ENCODE results near the gene SOHLH1.
A peak's percentile ranks its signal among the peaks of the same experiment; 100 is the strongest.

The SOHLH1 gene

DNA sequence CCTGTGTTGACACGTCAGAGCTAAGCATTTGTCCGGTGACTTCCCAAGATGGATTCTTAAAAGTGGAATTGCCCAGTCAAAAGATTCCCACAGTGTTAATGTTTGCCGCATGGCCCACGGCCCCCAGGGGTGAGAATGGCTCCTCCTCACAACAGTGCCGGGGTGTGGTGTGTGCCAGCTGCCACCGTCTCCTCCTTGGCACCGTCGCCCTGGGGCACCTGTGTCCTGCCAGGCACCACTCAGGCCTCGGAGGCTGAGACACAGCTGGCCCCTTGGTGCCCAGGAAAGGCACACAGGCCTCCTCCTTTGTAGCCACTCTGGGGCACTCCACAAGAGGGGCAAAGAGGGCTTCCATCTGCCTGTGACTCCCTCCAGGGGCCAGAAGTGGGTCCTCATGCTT, 7.0 kb upstream of the SOHLH1 start:
- H3K27ac ChIP-seq, result no peak overlapping the region
- POLR2A ChIA-PET (ENCODE audit: low non-redundant PET), result no interaction called here
- CTCF ChIA-PET, result interaction anchor here (0.6 to 1.4 kb wide), 2 partner anchors 11 to 643 kb away, joined by 3 to 4 read pairs; no protein-coding TSS in a partner anchor
- TF ChIP-seq, protein P1, sequence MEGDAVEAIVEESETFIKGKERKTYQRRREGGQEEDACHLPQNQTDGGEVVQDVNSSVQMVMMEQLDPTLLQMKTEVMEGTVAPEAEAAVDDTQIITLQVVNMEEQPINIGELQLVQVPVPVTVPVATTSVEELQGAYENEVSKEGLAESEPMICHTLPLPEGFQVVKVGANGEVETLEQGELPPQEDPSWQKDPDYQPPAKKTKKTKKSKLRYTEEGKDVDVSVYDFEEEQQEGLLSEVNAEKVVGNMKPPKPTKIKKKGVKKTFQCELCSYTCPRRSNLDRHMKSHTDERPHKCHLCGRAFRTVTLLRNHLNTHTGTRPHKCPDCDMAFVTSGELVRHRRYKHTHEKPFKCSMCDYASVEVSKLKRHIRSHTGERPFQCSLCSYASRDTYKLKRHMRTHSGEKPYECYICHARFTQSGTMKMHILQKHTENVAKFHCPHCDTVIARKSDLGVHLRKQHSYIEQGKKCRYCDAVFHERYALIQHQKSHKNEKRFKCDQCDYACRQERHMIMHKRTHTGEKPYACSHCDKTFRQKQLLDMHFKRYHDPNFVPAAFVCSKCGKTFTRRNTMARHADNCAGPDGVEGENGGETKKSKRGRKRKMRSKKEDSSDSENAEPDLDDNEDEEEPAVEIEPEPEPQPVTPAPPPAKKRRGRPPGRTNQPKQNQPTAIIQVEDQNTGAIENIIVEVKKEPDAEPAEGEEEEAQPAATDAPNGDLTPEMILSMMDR (conservative IDR thresholded peaks at IDR 0.05; ENCODE audit: low read depth), result no peak
- DNase-seq (ENCODE audit: low spot score), result no peak

DNA sequence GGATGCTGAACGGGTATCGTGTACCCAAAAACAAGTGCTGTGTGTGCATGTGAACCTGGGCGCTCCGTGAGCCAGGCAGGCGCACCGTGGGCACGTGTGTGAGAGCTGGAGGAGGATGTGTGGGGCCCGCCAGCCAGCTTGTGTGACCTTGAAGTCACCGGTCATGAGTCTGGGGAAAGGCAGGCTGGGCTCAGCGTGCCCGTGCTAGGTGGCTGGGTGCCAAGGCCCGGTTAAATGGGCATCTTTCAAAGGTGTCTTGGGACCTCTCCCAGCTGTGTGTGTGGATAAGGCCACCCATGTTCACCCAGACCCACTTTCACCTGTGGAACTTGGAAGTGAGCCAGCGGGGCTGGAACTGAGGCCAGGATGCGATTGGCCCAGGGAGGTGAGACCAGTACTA, 6.1 kb upstream of the SOHLH1 start:
- CTCF ChIA-PET, result no interaction called here
- DNase-seq (ENCODE audit: low spot score), result no peak
- POLR2A ChIA-PET (ENCODE audit: low non-redundant PET), result no interaction called here
- TF ChIP-seq, protein P1 (conservative IDR thresholded peaks at IDR 0.05; ENCODE audit: low read depth), result no peak
- H3K27ac ChIP-seq, result no peak overlapping the region

DNA sequence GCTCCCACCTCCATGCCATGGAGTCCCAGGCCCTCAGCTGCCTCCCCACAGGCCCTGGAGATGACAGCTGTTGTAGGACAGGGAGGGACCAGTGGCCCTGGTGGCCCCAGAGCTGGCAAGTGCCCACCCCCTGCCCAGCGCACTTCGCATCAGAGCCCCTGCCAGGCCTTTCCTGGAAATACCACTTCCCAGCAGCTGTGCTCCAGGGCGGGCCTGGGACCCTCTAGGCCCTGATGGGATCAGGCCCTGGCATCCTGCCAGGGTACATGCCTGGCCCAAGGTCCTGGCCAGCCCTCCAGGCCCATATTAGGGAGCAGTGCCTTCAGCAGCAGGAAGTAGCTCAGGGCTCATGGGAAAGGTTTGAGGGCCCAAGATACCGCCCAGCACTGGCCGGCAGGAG, 5.2 kb upstream of the SOHLH1 start:
- ChIA-PET CTCF (no interaction called here), POLR2A (ENCODE audit: low non-redundant PET) (no interaction called here)
- no peak overlapping the region for H3K27ac ChIP-seq
- DNase-seq (ENCODE audit: low spot score), result no peak
- TF ChIP-seq, protein P1 (conservative IDR thresholded peaks at IDR 0.05; ENCODE audit: low read depth), result no peak

DNA sequence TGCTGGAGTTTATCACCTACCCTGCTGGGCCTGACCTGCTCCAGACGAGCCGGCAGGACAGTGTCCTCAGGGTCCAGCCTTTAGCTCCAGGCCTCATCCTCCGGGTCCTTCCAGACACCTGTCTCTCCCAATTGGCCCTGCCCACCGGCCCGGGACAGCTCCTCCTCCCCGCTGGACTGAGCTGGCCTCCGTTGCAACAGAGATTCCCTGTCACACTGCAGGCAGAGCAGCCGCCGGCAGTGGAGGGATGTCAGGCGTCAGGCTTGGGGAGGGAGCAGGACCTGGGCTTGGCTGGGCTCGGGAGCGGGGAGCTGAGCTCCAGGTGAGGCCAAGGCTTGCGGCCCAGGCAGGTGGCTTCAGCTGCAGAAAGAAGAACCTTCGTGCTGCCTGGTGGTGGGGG, 4.4 kb upstream of the SOHLH1 start:
- ChIA-PET CTCF (interaction anchor here (0.7 kb wide), 1 partner anchor 199 kb away, joined by 4 read pairs; no protein-coding TSS in a partner anchor), POLR2A (ENCODE audit: low non-redundant PET) (no interaction called here)
- TF ChIP-seq, protein P1 (conservative IDR thresholded peaks at IDR 0.05; ENCODE audit: low read depth), result no peak
- H3K27ac ChIP-seq, result no peak overlapping the region
- DNase-seq (ENCODE audit: low spot score), result no peak

DNA sequence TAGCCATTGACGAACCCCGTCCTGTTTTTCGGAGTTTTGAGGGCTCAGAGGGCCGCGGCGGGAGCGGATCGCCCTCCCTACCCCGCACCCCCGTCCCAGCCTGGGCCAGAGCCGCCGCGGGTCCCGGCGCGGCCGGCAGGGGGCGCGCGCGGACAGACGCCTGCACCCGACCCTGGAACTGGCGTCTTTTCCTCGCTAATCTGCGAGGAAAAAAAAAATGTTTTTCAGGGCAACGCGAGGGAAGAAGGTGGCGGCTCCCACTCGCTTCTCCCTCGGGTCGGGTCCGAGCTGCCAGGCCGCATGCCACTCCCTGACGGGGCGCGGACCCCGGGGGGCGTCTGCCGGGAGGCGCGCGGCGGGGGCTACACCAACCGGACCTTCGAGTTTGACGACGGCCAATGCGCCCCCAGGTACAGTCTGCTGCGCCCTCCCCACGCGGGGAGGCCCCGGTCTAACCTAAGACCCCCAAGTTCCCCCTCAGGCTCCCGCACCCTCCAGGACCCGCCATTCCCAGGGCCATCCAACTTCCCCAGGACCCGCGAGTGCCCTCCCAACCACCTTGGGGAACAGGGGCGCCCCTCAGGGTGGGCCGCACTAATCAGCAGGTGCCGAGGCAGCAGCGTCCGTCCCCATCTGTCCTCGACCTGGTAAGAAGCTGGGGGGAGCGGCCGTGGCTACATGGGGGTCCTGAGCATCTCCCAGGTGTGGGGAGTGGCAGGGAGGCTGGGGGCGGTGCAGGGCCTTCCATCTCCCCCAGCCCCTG, 2.9 kb upstream of the SOHLH1 start, which contains the start of gene KCNT1:
KCNT1 (plus strand) TSS at position 227 of the 763 bp plus-strand sequence; CDS start at position 301, 74 bp downstream.
- TF ChIP-seq, protein P1 (conservative IDR thresholded peaks at IDR 0.05; ENCODE audit: low read depth), result peak; percentile 99
- no peak within 1 kb of the TSS for H3K27ac ChIP-seq
- POLR2A ChIA-PET (ENCODE audit: low non-redundant PET), result no interaction called here
- CTCF ChIA-PET, result interaction anchor here (0.6 to 1.4 kb wide), 14 partner anchors 9 to 966 kb away, joined by 3 to 8 read pairs (median 4); no protein-coding TSS in a partner anchor
- peak; percentile 92 for DNase-seq (ENCODE audit: low spot score)

DNA sequence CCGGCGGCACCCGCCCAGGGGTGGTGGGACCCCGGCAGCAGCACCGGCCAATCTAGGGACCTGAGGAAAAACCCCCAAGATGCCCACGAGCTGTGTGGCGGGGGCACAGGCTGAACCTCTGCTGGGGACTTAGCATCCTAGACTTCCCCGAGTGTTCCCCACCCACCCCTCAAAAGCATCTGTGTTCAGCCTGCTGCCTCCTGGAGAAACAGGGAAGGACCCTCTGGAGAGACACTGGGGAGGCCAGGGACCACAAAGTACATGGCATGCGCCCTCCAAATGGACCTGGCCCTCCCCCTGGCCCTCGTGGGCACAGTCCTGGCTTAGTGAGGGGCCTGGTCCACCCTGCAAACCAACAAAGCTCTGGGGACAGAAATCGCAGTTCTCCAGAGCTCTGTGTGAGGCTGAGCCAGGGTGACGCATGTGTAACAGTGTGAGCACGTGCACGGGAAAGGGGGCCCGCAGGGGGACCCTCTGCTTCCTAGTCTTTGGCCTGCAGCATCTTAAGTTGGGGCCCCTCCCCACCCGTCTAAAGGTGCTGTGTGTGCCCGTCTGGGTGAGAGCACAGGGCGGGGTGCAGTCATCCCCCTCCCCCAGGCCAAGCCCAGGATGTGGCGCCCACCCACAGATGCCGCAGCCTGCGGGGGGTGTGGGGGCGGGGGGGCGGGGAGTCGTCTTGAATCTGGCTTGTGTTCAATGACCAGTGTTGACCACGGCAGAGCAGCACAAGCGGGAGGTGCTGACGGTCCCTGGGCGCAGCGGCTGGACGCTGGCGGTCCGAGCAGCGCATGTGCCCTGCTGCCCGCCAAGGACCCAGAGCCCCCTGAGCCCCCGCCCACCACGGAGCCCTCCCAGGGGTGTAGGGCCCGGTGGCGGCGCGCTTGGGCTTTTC, 2.0 kb upstream of the SOHLH1 start:
- no peak for DNase-seq (ENCODE audit: low spot score)
- H3K27ac ChIP-seq, result no peak overlapping the region
- TF ChIP-seq, protein P1 (conservative IDR thresholded peaks at IDR 0.05; ENCODE audit: low read depth), result no peak
- POLR2A ChIA-PET (ENCODE audit: low non-redundant PET), result no interaction called here
- CTCF ChIA-PET, result interaction anchor here (0.6 to 0.8 kb wide), 2 partner anchors 202 to 551 kb away, joined by 3 read pairs; a partner anchor contains a TSS
